ENCODE data around the gene PRDX6.
"Not testable (repeated sequence)": the region's sequence is repeated elsewhere in the genome, so short reads cannot be mapped to it uniquely, and the experiment has no call there.

Gene PRDX6

DNA sequence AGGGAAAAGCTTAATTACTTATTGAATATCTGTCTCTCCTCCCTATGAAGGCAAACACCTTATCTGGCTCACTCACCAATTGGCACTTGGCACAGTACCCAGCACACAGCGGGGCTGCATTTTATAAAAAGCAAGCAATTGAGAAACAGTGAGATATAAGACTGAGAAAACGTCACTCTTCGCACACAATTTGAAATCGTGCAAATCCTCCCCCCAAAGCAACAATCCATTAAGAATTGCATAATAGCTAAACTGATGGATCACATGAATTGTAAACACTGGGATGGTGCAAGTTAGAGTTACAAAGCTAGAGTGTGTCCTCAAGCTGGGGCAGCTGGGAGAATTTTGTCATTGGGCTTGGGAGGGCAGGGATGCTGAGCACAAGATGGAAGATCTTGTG, 27.1 kb downstream of the PRDX6 start:
- Mint-ChIP-seq H3K36me3 (peaks cover 3% of the 10 kb centered on the region), H3K27ac (no peak overlapping the region), H3K4me1 (no peaks in the 10 kb centered on the region), H3K4me3 (no peak overlapping the region), H3K9me3 (no peaks in the 10 kb centered on the region), H3K27me3 (no peaks in the 10 kb centered on the region)

DNA sequence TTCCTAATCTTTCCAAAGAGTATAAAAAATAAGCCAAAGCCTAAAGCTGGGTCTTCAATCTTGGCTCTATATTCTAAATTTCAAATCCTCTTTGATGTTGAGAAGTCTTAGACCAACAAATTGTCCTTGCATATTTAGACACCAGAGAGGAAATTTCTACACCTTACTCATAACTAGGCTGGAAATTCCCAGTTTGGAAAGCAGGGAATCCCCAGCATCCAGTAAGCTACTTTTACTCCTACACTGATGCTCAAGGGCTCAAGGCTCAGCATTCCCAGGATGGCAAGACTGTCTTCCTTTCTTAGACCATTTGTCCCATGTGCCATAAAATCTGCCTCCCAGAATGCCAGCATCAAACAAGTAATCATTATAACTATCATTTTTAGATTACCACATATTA, 28.3 kb downstream of the PRDX6 start:
- Mint-ChIP-seq H3K27ac (no peak overlapping the region), H3K9me3 (no peaks in the 10 kb centered on the region), H3K4me3 (no peak overlapping the region), H3K36me3 (peaks cover 2% of the 10 kb centered on the region), H3K4me1 (no peaks in the 10 kb centered on the region), H3K27me3 (no peaks in the 10 kb centered on the region)

DNA sequence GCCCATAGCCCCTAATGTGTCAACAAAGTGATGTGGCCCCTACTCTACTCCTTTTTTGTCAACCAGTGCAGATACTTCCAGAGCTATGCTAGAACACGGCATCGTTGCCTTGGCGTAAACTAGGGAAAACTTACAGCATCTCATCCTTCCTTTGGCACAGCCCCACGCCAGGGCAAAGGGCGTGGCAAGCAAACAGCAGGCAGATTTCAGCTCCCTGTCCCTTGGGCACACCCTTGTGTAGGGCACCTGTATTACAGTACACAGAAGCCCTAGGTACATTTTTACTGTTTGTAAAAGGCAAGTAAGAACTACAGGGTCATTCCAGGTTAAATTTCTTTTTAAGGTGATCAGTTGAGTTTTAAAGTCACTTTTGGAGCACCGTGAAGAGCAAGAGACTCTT, 29.3 kb downstream of the PRDX6 start:
- Mint-ChIP-seq H3K27ac (no peak overlapping the region), H3K4me3 (no peak overlapping the region), H3K4me1 (no peaks in the 10 kb centered on the region), H3K9me3 (no peaks in the 10 kb centered on the region), H3K27me3 (no peaks in the 10 kb centered on the region), H3K36me3 (no peaks in the 10 kb centered on the region)

DNA sequence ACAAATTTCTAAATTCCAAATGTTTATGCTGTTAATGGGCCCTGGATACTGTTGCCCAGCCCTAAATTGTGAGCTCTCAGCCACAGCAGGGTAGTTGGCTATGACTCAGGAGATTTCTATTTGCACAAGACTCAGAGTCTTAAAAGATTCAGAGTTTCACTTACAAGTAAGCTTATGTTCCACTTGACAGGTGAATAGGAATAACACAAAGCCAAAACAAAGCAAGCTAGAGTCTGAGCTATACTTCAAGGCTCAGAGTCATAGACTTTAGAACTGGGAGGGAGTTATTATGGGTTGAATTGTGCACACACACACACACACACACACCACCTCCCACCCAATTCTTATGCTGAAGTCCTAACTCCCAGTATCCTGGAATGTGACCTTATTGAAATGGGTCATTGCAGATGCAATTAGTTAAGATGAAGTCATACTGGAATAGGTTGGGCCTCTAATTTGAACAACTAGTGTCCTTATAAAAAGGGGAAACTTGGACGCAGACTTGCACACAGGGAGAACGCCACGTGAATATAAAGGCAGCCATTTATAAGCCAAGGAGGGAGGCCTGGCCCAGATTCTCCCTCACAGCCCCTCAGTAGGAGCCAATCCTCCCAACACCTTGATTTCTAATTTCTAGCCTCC, 30.2 kb downstream of the PRDX6 start:
- Mint-ChIP-seq H3K4me3 (no peak overlapping the region), H3K27me3 (no peaks in the 10 kb centered on the region), H3K27ac (no peak overlapping the region), H3K36me3 (no peaks in the 10 kb centered on the region), H3K9me3 (no peaks in the 10 kb centered on the region), H3K4me1 (no peaks in the 10 kb centered on the region)

DNA sequence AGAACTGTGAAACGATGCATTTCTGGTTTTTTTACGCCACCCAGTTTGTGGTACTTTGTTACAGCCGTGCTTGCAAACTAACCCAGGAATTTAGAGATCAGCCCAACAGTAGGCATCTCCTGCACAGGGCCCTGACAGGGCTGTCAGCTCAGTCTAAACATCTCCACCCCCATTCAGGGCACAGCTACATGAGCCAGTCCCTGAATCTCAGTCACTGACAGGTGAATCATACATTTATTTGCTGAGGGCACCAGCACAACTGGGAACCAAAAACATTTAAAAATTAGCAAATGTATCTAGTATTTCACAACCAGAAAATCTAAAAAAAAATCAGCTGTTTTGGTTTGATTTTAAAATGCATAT, 30.7 kb downstream of the PRDX6 start:
- H3K27me3 Mint-ChIP-seq, result no peaks in the 10 kb centered on the region
- H3K4me1 Mint-ChIP-seq, result no peaks in the 10 kb centered on the region
- no peak overlapping the region for H3K4me3 Mint-ChIP-seq
- no peak overlapping the region for H3K27ac Mint-ChIP-seq
- H3K36me3 Mint-ChIP-seq, result no peaks in the 10 kb centered on the region
- no peaks in the 10 kb centered on the region for H3K9me3 Mint-ChIP-seq

DNA sequence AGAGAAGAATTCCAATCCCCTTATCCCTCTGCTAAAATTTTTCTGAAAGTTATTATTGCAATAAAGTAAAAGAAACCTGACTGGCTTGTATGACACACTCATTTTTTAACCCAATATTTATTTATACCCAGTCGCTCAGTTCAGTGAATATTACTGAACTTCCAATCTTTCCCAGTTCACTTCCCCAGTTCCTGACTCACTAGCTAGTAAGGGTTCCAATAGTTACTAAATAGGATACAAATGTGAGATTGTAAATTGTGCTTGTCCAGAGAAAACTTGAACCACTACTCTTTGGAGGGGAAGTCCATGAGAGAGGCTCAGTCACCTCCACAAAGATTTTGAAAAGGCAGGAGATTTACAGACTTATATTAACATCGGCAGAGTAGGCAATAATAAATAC, 31.4 kb downstream of the PRDX6 start:
- no peaks in the 10 kb centered on the region for H3K4me1 Mint-ChIP-seq
- no peaks in the 10 kb centered on the region for H3K27me3 Mint-ChIP-seq
- H3K27ac Mint-ChIP-seq, result no peak overlapping the region
- H3K9me3 Mint-ChIP-seq, result peaks cover 2% of the 10 kb centered on the region
- no peak overlapping the region for H3K4me3 Mint-ChIP-seq
- H3K36me3 Mint-ChIP-seq, result peaks cover 2% of the 10 kb centered on the region

DNA sequence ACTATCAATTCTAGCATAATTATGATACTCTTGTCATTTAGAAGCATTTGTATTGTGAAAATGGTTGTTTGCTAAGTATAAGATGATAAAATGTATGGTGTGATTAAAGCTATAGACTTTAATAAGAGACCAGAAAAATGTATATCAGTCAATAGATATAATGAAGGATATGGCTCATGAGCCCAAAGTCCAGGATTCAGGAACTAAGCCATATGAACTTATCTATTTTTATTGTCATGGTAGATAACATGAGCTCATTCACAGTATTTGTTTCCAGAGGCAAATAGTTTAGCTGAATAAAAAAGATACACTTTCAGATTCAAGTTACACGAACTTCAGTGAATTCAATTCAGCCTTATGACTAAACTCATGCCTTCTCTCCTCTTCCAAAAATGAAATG, 32.7 kb downstream of the PRDX6 start:
- peaks cover 11% of the 10 kb centered on the region for H3K9me3 Mint-ChIP-seq
- peaks cover 7% of the 10 kb centered on the region for H3K36me3 Mint-ChIP-seq
- H3K4me3 Mint-ChIP-seq, result no peak overlapping the region
- H3K4me1 Mint-ChIP-seq, result no peaks in the 10 kb centered on the region
- no peaks in the 10 kb centered on the region for H3K27me3 Mint-ChIP-seq
- no peak overlapping the region for H3K27ac Mint-ChIP-seq

DNA sequence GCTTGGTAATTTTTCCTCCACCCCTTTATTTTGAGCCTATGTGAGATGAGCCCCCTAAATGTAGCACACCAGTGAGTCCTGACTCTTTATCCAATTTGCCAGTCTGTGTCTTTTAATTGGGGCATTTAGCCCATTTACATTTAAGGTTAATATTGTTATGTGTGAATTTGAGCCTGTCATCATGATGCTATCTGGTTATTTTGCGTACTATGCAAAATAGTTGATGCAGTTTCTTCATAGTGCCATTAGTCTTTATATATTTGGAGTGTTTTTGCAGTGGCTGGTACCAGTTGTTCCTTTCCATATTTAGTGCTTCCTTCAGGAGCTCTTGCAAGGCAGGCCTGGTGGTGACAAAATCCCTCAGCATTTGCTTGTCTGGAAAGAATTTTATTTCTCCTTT, 37.4 kb downstream of the PRDX6 start:
- Mint-ChIP-seq H3K4me1 (peaks cover 12% of the 10 kb centered on the region), H3K9me3 (peaks cover 11% of the 10 kb centered on the region)
- H3K27ac Mint-ChIP-seq, H3K27me3 Mint-ChIP-seq, H3K4me3 Mint-ChIP-seq, H3K36me3 Mint-ChIP-seq: not testable (repeated sequence)

DNA sequence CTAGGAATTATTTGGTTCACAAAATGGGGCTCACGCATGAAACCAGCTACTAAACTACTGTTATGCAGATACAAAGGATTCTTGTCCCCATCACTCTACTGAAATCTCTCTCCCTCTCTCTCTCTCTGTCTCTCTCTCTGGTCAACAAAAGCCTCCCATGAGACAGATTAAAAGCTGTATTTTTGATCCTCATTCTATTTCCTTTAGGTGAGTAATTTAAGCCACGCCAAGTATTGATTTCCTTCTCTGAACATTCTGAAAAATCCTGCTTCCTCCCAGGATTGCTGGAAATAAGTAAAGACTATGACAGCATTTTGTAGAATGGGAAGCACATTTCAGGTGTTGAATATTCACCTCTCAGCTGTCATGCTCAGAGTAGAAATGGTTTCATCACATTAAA, 43.7 kb downstream of the PRDX6 start:
- Mint-ChIP-seq H3K27ac (no peak overlapping the region), H3K9me3 (no peaks in the 10 kb centered on the region), H3K27me3 (no peaks in the 10 kb centered on the region), H3K36me3 (no peaks in the 10 kb centered on the region), H3K4me1 (peaks cover 12% of the 10 kb centered on the region), H3K4me3 (no peak overlapping the region)

DNA sequence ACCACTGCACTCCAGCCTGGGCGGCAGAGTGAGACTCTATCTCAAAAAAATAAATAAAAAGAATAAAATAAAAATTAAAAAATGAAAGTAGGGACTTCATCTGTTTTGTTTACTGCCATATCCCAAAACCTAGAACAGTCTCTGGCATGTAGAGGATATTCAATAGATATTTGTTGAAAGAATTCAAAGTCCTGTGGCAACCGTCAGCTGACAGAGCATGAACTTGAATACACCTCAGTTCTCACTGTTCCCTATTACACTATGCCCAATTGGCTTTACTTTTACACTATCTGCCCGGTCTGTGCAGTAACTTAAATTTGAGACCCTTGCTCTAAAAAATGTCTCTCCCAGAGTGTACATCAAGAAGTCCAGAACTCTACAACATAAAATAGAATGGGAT, 46.2 kb downstream of the PRDX6 start:
- H3K4me1 Mint-ChIP-seq, result peaks cover 13% of the 10 kb centered on the region
- H3K27ac Mint-ChIP-seq, result no peak overlapping the region
- no peaks in the 10 kb centered on the region for H3K27me3 Mint-ChIP-seq
- H3K36me3 Mint-ChIP-seq, result no peaks in the 10 kb centered on the region
- H3K4me3 Mint-ChIP-seq, result no peak overlapping the region
- H3K9me3 Mint-ChIP-seq, result no peaks in the 10 kb centered on the region

DNA sequence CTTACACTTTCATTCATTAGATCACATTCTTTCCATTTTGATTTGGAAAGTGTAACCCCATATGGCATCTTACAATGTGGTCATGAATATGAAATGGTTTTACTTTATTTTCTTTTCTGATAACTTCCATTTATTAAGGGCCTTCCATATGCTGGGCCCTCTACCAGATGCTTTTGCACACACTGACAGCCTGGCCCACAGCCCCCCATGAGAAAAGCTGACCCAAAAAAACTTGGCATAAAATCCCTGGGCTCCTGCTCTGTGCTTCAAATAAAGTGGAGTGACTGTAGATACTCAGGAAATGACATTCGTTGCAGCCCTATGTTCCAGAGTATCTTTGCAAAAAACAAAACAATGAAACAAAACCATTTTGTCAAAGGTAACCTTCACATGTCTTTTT, 48.8 kb downstream of the PRDX6 start:
- no peaks in the 10 kb centered on the region for H3K36me3 Mint-ChIP-seq
- no peaks in the 10 kb centered on the region for H3K9me3 Mint-ChIP-seq
- H3K27me3 Mint-ChIP-seq, result no peaks in the 10 kb centered on the region
- H3K27ac Mint-ChIP-seq, result no peak overlapping the region
- peaks cover 19% of the 10 kb centered on the region for H3K4me1 Mint-ChIP-seq
- H3K4me3 Mint-ChIP-seq, result no peak overlapping the region

DNA sequence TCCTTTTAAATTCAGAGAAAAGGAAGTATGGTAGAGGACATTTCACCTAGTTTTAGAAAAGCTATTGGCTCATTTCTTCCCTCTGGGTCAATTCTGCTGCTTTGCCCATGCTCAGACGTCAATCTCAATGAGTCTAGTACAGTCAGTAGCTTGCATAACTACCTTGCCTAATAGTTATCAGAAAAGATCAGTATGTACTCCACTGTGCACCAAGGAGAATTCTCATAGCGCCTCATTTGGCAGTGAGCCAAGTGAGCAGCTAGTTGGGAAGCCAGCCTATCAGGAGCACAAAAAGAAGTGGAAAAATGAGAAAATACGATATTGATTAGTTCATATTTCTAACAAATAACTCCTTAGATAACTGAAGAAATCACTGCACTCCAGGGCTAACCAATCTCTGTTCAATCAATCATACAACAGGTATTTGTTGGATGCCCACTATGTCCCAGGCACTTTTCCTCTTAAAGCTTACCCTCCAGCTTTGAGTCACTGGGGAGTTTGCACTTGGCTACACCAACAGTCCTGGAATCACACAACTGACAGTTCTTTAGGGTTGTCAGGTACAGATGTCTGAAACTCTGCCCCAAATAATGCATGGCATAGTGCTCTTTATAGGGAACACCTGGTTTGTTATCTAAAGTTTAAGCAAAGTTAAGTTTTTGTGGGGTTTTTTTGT, 50.2 kb downstream of the PRDX6 start:
- no peaks in the 10 kb centered on the region for H3K36me3 Mint-ChIP-seq
- peaks cover 31% of the 10 kb centered on the region for H3K4me1 Mint-ChIP-seq
- no peaks in the 10 kb centered on the region for H3K27me3 Mint-ChIP-seq
- H3K9me3 Mint-ChIP-seq, result no peaks in the 10 kb centered on the region
- no peak overlapping the region for H3K27ac Mint-ChIP-seq
- no peak overlapping the region for H3K4me3 Mint-ChIP-seq

DNA sequence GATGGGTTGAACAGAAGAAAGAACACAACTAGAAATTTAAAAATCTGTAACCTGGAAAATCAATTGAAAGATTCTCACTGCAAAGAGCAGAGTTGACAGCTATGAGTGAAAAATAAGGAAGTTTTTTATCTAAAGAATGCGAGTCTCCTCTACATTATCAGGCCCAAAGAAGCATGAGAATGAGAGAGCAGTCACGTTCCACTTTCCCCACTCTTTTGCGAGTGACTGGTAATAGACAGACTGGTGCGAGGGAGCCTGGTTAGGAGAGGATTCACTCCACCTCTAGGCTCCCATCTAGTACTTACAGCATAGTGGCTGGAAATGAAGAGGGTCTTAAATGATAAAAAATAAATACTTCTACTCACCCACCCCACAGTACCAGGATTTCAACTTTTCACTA, 52.0 kb downstream of the PRDX6 start:
- H3K27ac Mint-ChIP-seq, result no peak overlapping the region
- H3K9me3 Mint-ChIP-seq, result no peaks in the 10 kb centered on the region
- H3K36me3 Mint-ChIP-seq, result no peaks in the 10 kb centered on the region
- H3K27me3 Mint-ChIP-seq, result no peaks in the 10 kb centered on the region
- peaks cover 38% of the 10 kb centered on the region for H3K4me1 Mint-ChIP-seq
- H3K4me3 Mint-ChIP-seq, result no peak overlapping the region

DNA sequence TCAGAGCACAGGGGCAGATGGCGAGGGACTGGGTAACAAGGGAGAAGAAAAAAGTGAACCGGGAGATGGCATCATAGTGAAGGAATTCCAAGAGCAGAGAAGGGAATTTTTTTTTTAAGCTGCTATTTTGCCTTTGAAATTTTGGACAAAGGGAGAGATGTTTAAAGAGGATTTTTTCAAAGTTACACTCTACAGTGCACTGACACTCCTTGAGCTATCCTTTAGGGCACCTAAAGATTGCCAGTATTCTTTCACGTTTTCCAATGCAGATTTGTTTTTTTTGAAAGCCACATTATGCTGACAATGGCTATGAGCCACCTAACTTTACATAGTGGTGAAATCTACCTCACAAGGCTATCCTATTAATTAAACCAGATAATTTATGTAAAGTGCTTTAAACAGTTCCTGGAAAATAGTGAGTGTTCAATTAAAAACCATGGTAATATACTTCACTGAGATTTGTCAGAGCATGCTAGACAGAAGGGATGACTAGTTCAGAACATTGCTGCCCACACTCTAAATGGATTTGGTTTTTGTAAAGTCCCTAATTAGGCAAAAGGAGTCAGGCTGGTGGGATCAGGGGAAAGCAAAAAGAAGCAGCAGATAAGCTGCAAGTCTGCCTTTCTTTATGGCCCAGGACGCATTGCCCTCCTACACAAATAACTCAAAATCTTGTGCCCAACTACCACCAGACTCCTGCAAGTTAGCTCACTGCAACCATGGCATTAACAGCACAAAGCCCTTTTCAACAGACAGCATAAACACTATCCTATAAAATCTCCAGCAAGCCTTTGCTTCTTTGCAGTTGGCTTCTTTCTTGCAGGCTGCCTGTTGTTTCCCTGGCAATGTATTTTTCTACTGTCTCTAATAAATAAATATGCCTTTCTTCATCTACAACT, 53.9 kb downstream of the PRDX6 start:
- Mint-ChIP-seq H3K36me3 (no peaks in the 10 kb centered on the region), H3K27me3 (no peaks in the 10 kb centered on the region), H3K4me3 (no peak overlapping the region), H3K4me1 (peaks cover 38% of the 10 kb centered on the region), H3K9me3 (no peaks in the 10 kb centered on the region), H3K27ac (no peak overlapping the region)

DNA sequence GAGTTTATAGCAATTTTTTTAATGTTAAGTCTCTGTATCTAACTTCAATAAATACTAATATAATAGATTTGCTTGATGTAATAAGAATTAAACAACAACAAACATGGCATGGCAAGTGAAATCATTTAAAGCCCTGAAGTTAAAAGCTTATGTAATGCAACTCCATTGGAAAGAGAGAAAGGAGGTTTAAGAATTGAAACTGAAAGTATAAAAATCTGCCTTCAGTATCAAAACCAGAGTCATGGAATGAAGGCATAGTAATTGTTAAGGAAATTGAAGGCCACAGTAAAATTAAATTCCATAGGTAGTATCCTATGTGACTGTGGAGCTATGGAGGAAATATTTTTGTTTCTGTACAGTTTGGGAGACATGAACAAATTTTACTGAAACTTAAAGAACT, 55.1 kb downstream of the PRDX6 start:
- Mint-ChIP-seq H3K9me3 (no peaks in the 10 kb centered on the region), H3K4me1 (peaks cover 38% of the 10 kb centered on the region), H3K36me3 (no peaks in the 10 kb centered on the region), H3K27ac (no peak overlapping the region), H3K27me3 (no peaks in the 10 kb centered on the region), H3K4me3 (peak overlapping the region; percentile 45)

DNA sequence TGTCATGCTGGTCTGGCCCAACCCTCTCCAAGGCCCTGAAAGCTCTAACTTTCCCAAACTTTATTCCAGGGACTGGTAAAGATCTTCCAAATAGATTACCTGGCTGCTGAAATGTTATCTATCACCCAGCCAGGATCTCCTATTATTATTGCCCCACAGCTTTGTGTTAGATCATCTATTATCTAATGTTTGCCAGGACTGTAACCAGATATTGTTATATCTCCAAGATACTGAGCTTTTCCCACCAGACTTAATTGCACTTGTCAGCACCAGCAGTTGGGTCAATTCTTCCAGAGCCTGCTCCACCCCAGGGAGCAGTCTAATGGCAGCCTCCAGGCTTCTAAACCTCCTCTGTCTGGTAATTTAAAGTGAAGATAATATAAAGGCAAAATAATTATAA, 59.1 kb downstream of the PRDX6 start:
- Mint-ChIP-seq H3K4me1 (peaks cover 17% of the 10 kb centered on the region), H3K4me3 (no peak overlapping the region)

More for the DNA sequence above, 59.1 kb downstream of the PRDX6 start:
- H3K9me3 Mint-ChIP-seq, result no peaks in the 10 kb centered on the region
- H3K27ac Mint-ChIP-seq, result no peak overlapping the region
- peaks cover 3% of the 10 kb centered on the region for H3K36me3 Mint-ChIP-seq
- peaks cover 1% of the 10 kb centered on the region for H3K27me3 Mint-ChIP-seq
